H9 (cell line): ENCODE measurements around the gene PTGER3. TPM values are rescaled to one million over a fixed set of nuclear protein-coding genes. Genes with fewer than 3 reads are reported as not detected.

ENCODE experiments used
- DNase-seq: peaks from one replicate; pipeline ENCODE4 v3.0.0-alpha.2; 2017
- H2AFZ ChIP-seq: one replicate; pipeline ENCODE4 v1.6.1; 2013; ENCODE audit warnings: mild to moderate bottlenecking, low read length, control low read depth, moderate library complexity
- H2AK5ac ChIP-seq: 2 replicates; pipeline ENCODE4 v1.6.1; 2013; ENCODE audit warnings: low read length, control low read depth, mixed read lengths; ENCODE audit not compliant: insufficient read length
- H2BK120ac ChIP-seq: one replicate; pipeline ENCODE4 v1.6.1; 2013; ENCODE audit warnings: low read depth, mild to moderate bottlenecking, low read length, control low read depth, inconsistent platforms; ENCODE audit not compliant: poor library complexity, severe bottlenecking
- H2BK12ac ChIP-seq: 2 replicates; pipeline ENCODE4 v1.6.1; 2013; ENCODE audit warnings: low read length, control low read depth, mixed read lengths, low read depth; ENCODE audit not compliant: insufficient read length
- H2BK15ac ChIP-seq: 2 replicates; pipeline ENCODE4 v1.6.1; 2013; ENCODE audit warnings: low read depth, low read length, control low read depth
- H2BK20ac ChIP-seq: one replicate; pipeline ENCODE4 v1.6.1; 2013; ENCODE audit warnings: low read depth, mild to moderate bottlenecking, low read length, control low read depth, inconsistent platforms; ENCODE audit not compliant: poor library complexity, severe bottlenecking
- H2BK5ac ChIP-seq: 2 replicates; pipeline ENCODE4 v1.6.1; 2013; ENCODE audit warnings: low read length, control low read depth, mixed read lengths; ENCODE audit not compliant: insufficient read length
- H3K14ac ChIP-seq: 2 replicates; pipeline ENCODE4 v1.6.1; 2013; ENCODE audit warnings: low read length, control low read depth; ENCODE audit not compliant: insufficient read depth
- H3K18ac ChIP-seq: 2 replicates; pipeline ENCODE4 v1.6.1; 2013; ENCODE audit warnings: low read depth, mild to moderate bottlenecking, mixed read lengths, low read length, control low read depth; ENCODE audit not compliant: insufficient read length
- H3K23ac ChIP-seq: 2 replicates; pipeline ENCODE4 v1.6.1; 2013; ENCODE audit warnings: low read length, control low read depth, mixed read lengths, low read depth; ENCODE audit not compliant: insufficient read length
- H3K23me2 ChIP-seq: 2 replicates; pipeline ENCODE4 v1.6.1; 2013; ENCODE audit warnings: low read depth, mild to moderate bottlenecking, mixed read lengths, low read length, control low read depth; ENCODE audit not compliant: insufficient read length, poor library complexity, severe bottlenecking
- H3K27ac ChIP-seq: 2 replicates; pipeline ENCODE4 v1.5.1; 2013; ENCODE audit warnings: low read length, control low read depth, mixed read lengths, low read depth; ENCODE audit not compliant: insufficient read length
- H3K27me3 ChIP-seq: 2 replicates; pipeline ENCODE4 v1.6.1; 2013; ENCODE audit warnings: low read length, control low read depth, inconsistent platforms; ENCODE audit not compliant: insufficient read depth
- H3K4ac ChIP-seq: 2 replicates; pipeline ENCODE4 v1.6.1; 2013; ENCODE audit warnings: low read depth, mild to moderate bottlenecking, control low read depth, inconsistent platforms, low read length, moderate library complexity
- H3K4me1 ChIP-seq: 2 replicates; pipeline ENCODE4 v1.6.1; 2013; ENCODE audit warnings: low read length, control low read depth, inconsistent platforms; ENCODE audit not compliant: insufficient read depth
- H3K4me2 ChIP-seq: 2 replicates; pipeline ENCODE4 v1.6.1; 2013; ENCODE audit warnings: low read length, control low read depth, mixed read lengths; ENCODE audit not compliant: insufficient read length, insufficient read depth
- H3K56ac ChIP-seq: 2 replicates; pipeline ENCODE4 v1.6.1; 2013; ENCODE audit warnings: low read depth, mild to moderate bottlenecking, mixed read lengths, low read length, control low read depth; ENCODE audit not compliant: insufficient read length
- H3K79me1 ChIP-seq: 2 replicates; pipeline ENCODE4 v1.6.1; 2013; ENCODE audit warnings: low read depth, mild to moderate bottlenecking, moderate library complexity, low read length, control low read depth, inconsistent platforms; ENCODE audit not compliant: insufficient read depth, poor library complexity, severe bottlenecking
- H3K79me2 ChIP-seq: 2 replicates; pipeline ENCODE4 v1.6.1; 2013; ENCODE audit warnings: low read length, control low read depth, inconsistent platforms; ENCODE audit not compliant: insufficient read depth
- H3K9ac ChIP-seq: 2 replicates; pipeline ENCODE4 v1.6.1; 2013; ENCODE audit warnings: low read length, control low read depth, mixed read lengths; ENCODE audit not compliant: insufficient read length; ENCODE audit errors: extremely low read depth
- H3K9me3 ChIP-seq: one replicate; pipeline ENCODE4 v1.6.1; 2013; ENCODE audit warnings: low read depth, low read length, inconsistent platforms; ENCODE audit not compliant: control insufficient read depth
- H3T11ph ChIP-seq: one replicate; pipeline ENCODE4 v1.6.1; 2013; ENCODE audit warnings: mild to moderate bottlenecking, low read length, control low read depth, inconsistent platforms
- H4K20me1 ChIP-seq: one replicate; pipeline ENCODE4 v1.6.1; 2013; ENCODE audit not compliant: control insufficient read depth, insufficient read length, insufficient read depth
- H4K5ac ChIP-seq: 2 replicates; pipeline ENCODE4 v1.6.1; 2013; ENCODE audit warnings: low read depth, mild to moderate bottlenecking, mixed read lengths, low read length, control low read depth; ENCODE audit not compliant: insufficient read length
- H4K8ac ChIP-seq: replicated peaks from 2 replicates; pipeline ENCODE4 v1.6.1; 2013; ENCODE audit warnings: low read length, control low read depth, mixed read lengths, low read depth; ENCODE audit not compliant: insufficient read length
- H4K91ac ChIP-seq: 2 replicates; pipeline ENCODE4 v1.6.1; 2013; ENCODE audit warnings: low read depth, mild to moderate bottlenecking, moderate library complexity, mixed read lengths, low read length, control low read depth; ENCODE audit not compliant: insufficient read length
- H3K27ac Mint-ChIP-seq, 3 experiments: 2 replicates in 2 of 3; 3 replicates in 1 of 3; pipeline ENCODE4 v1.8.0; 2020 to 2021; ENCODE audit warnings: mixed read lengths in 3 of 3, mild to moderate bottlenecking in 1 of 3, moderate library complexity in 1 of 3
- H3K27me3 Mint-ChIP-seq: 2 replicates; pipeline ENCODE4 v1.8.0; 2021; ENCODE audit warnings: low read depth, mild to moderate bottlenecking, moderate library complexity, mixed read lengths
- H3K36me3 Mint-ChIP-seq, 3 experiments: 2 replicates in 2 of 3; 3 replicates in 1 of 3; pipeline ENCODE4 v1.8.0; 2020 to 2021; ENCODE audit warnings: low read depth in 3 of 3, mixed read lengths in 3 of 3; ENCODE audit not compliant: insufficient read depth in 1 of 3
- H3K4me1 Mint-ChIP-seq, 2 experiments: 2 replicates each; pipeline ENCODE4 v1.8.0; 2020; ENCODE audit warnings: mixed read lengths in 2 of 2
- H3K4me3 Mint-ChIP-seq, 2 experiments: 2 replicates in 1 of 2; 3 replicates in 1 of 2; pipeline ENCODE4 v1.8.0; 2020 to 2021; ENCODE audit warnings: mild to moderate bottlenecking in 2 of 2, mixed read lengths in 2 of 2, moderate library complexity in 1 of 2
- H3K9me3 Mint-ChIP-seq, 2 experiments: 2 replicates in 1 of 2; 3 replicates in 1 of 2; pipeline ENCODE4 v1.8.0; 2020; ENCODE audit warnings: mild to moderate bottlenecking in 2 of 2, mixed read lengths in 2 of 2, moderate library complexity in 1 of 2
- WGBS: extraction: QIAGEN DNeasy Blood & Tissue Kit; methylation state at CpG from one replicate; pipeline ENCODE4 v1.1.7; 2013; ENCODE audit warnings: missing lambda C conversion rate, low lambda C conversion rate, mixed read lengths; ENCODE audit not compliant: insufficient read length; ENCODE audit errors: extremely low coverage; 5-methylcytosine and 5-hydroxymethylcytosine counted together
- total RNA-seq: library from RNA; stranded (reverse); gene quantifications from 2 replicates; pipeline ENCODE4 v1.2.1, GENCODE V29; 2021
- TF ChIP-seq, protein P1 (sequence below): fragments of 200-600 bp; sonication (generic); conservative IDR thresholded peaks from 3 replicates; pipeline ENCODE4 v1.8.0; 2021; ENCODE audit warnings: antibody characterized with exemption, mild to moderate bottlenecking

PTGER3 gene
- total RNA-seq, 1 experiment from 2014 or later, result 0.26 TPM

DNA sequence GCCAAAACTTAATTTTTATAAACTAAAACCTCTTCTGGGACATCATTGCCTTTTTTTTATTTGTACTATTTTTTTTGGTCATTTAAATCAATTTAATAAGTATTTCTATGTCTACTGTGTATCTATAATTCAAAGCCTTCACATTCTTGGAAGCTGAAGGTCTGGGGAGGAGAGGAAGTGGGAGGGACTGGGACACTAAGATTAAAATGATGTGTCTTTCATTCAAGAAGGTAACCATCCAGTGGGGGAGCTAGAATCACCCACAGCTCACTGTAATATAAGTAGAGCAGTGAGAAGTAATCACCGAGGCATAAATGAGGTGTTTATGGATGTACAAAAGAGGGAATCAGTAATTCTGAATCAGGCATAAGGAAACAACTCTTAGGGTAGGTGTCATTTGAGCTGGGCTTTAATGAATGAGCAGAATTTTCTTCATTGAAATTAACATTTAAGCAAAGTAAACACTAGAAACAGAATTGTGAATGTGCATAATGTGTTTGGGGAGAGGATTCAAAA, 52.8 kb downstream of the PTGER3 start:
- no peak overlapping the region for H3K14ac ChIP-seq
- H3K23me2 ChIP-seq, result no peaks in the 10 kb centered on the region
- H2BK20ac ChIP-seq, result no peak overlapping the region
- no peaks in the 10 kb centered on the region for H3K79me1 ChIP-seq
- H2BK120ac ChIP-seq, result no peak overlapping the region
- no peak overlapping the region for H3K27ac Mint-ChIP-seq
- H3K23ac ChIP-seq, result no peak overlapping the region
- H3K27me3 Mint-ChIP-seq, result no peaks in the 10 kb centered on the region
- H3K27ac ChIP-seq, result no peak overlapping the region
- TF ChIP-seq, protein P1, sequence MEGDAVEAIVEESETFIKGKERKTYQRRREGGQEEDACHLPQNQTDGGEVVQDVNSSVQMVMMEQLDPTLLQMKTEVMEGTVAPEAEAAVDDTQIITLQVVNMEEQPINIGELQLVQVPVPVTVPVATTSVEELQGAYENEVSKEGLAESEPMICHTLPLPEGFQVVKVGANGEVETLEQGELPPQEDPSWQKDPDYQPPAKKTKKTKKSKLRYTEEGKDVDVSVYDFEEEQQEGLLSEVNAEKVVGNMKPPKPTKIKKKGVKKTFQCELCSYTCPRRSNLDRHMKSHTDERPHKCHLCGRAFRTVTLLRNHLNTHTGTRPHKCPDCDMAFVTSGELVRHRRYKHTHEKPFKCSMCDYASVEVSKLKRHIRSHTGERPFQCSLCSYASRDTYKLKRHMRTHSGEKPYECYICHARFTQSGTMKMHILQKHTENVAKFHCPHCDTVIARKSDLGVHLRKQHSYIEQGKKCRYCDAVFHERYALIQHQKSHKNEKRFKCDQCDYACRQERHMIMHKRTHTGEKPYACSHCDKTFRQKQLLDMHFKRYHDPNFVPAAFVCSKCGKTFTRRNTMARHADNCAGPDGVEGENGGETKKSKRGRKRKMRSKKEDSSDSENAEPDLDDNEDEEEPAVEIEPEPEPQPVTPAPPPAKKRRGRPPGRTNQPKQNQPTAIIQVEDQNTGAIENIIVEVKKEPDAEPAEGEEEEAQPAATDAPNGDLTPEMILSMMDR, result no peak
- H3T11ph ChIP-seq, result no peak overlapping the region
- H3K4me1 Mint-ChIP-seq, result no peaks in the 10 kb centered on the region
- no peaks in the 10 kb centered on the region for H3K9me3 Mint-ChIP-seq
- H3K27me3 ChIP-seq, result no peaks in the 10 kb centered on the region
- no peak overlapping the region for H4K91ac ChIP-seq
- no peak overlapping the region for H3K4ac ChIP-seq
- H3K4me2 ChIP-seq, result no peak overlapping the region
- H3K9ac ChIP-seq, result no peak overlapping the region
- H3K36me3 Mint-ChIP-seq, result no peaks in the 10 kb centered on the region
- no peak overlapping the region for H3K56ac ChIP-seq
- WGBS, result no CpG with 5 or more reads among the region's 1 CpG
- no peak overlapping the region for H2BK15ac ChIP-seq
- DNase-seq, result no peak
- H3K18ac ChIP-seq, result no peak overlapping the region
- H3K9me3 ChIP-seq, result no peaks in the 10 kb centered on the region
- no peak overlapping the region for H3K4me3 Mint-ChIP-seq
- H2AFZ ChIP-seq, result no peak overlapping the region
- no peaks in the 10 kb centered on the region for H4K20me1 ChIP-seq
- H2BK5ac ChIP-seq, result no peak overlapping the region
- no peak overlapping the region for H2AK5ac ChIP-seq
- H4K5ac ChIP-seq, result no peak overlapping the region
- no peaks in the 10 kb centered on the region for H3K79me2 ChIP-seq
- no peak overlapping the region for H4K8ac ChIP-seq
- no peaks in the 10 kb centered on the region for H3K4me1 ChIP-seq
- no peak overlapping the region for H2BK12ac ChIP-seq
